Kidney (tissue), 14 donors: ENCODE data around the gene HHIPL1. TPM values are rescaled to one million over a fixed set of nuclear protein-coding genes. Genes with fewer than 3 reads are reported as not detected.
A peak's percentile ranks its signal among the peaks of the same experiment; 100 is the strongest.

Source experiments
- DNase-seq, 5 donors: peaks; one replicate each; pipeline ENCODE4 v3.0.0-alpha.2; 2013 to 2020
- FAIRE-seq: peaks from 2 replicates; lab custom pipeline; 2012; peaks lifted over from hg19 to GRCh38; lab: Jason Lieb, UNC
- H3K27ac ChIP-seq, 2 donors: one replicate each; pipeline ENCODE4 v1.7.0; 2013; ENCODE audit warnings: low read depth in 2 of 2, low read length in 2 of 2, inconsistent platforms in 1 of 2
- H3K27me3 ChIP-seq: one replicate; pipeline ENCODE4 v1.7.1; 2013; ENCODE audit warnings: low read length, inconsistent platforms; ENCODE audit not compliant: control insufficient read depth, insufficient read depth
- H3K36me3 ChIP-seq, 3 donors: one replicate each; pipeline versions ENCODE4 v1.7.0 to v1.7.1; 2013; ENCODE audit warnings: low read length in 3 of 3, control low read depth in 1 of 3, inconsistent platforms in 1 of 3; ENCODE audit not compliant: insufficient read depth in 3 of 3, control insufficient read depth in 2 of 3
- H3K4me1 ChIP-seq, 3 donors: one replicate each; pipeline versions ENCODE4 v1.7.0 to v1.7.1; 2013; ENCODE audit warnings: low read length in 3 of 3, inconsistent platforms in 1 of 3, low read depth in 1 of 3; ENCODE audit not compliant: control insufficient read depth in 2 of 3, insufficient read depth in 2 of 3
- H3K4me3 ChIP-seq, 3 donors: one replicate each; pipeline versions ENCODE4 v1.7.0 to v1.8.1; 2013; ENCODE audit warnings: low read length in 3 of 3, control low read depth in 1 of 3, inconsistent platforms in 1 of 3
- H3K9ac ChIP-seq, 3 donors: one replicate each; pipeline versions ENCODE4 v1.7.0 to v1.7.1; 2013; ENCODE audit warnings: low read length in 3 of 3, control low read depth in 1 of 3, inconsistent platforms in 1 of 3
- H3K9me3 ChIP-seq, 3 donors: one replicate each; pipeline versions ENCODE4 v1.7.0 to v1.7.1; 2013; ENCODE audit warnings: low read length in 3 of 3, control low read depth in 1 of 3, inconsistent platforms in 1 of 3; ENCODE audit not compliant: control insufficient read depth in 2 of 3, insufficient read depth in 1 of 3
- intact Hi-C: fragments of 100-400 bp; cut with DNase I; formaldehyde crosslinking; loops from one replicate; pipeline ENCODE4 v1.11.1; 2022
- polyA plus RNA-seq: library from polyadenylated mRNA; stranded (reverse); fragments of 350-450 nt; fragmentation: Illumina TruSeq; extraction: RNeasy Lipid Tissue Mini Kit (QIAGEN cat#74804); gene quantifications from one replicate; pipeline ENCODE4 v1.2.3, GENCODE V29; 2014; ENCODE audit warnings: low read depth, low replicate concordance; ENCODE audit not compliant: insufficient read depth
- total RNA-seq: library from RNA; stranded (reverse); fragmentation: NEBNext Ultra II Directional; extraction: Animal tissue kit (Norgen Biotek cat#: 25700); gene quantifications from one replicate; pipeline ENCODE4 v1.2.1, GENCODE V29; 2021
- TF ChIP-seq, protein P1 (sequence below): IDR thresholded peaks from 3 replicates; pipeline ENCODE4 v1.5.1; 2012; ENCODE audit warnings: mild to moderate bottlenecking, moderate library complexity, borderline replicate concordance; ENCODE audit not compliant: insufficient read depth; ENCODE audit errors: extremely low read depth
- donor health status: control.
- donor health status: control.
- donor health status: control.
- donor health status: control.
- donor health status: control.
- donor health status: DM: yes; HTN: yes; CAD: no.
- donor health status: Normal renal cell carcinoma (clear cell type).

The HHIPL1 gene
- total and polyA plus RNA-seq, 2 donors from 2014 or later: 0.32 to 0.88 TPM

DNA sequence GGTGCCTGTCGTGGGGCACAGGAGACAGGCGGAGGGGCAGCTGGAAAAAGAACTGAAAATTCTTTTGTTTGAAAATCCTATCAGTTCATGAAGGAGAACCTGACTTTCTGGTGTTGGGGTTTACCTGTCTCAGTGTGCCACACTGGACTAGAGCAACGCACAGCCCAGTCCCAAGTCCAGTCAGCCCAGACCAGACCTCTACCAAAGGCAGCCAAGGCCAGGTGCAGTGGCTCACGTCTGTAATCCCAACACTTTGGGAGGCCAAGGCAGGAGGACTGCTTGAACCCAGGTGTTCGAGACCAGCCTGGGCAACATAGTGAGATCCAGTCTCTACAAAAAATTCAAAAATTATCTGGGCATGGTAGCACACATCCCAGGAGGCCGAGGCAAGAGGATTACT, 45.5 kb upstream of the HHIPL1 start:
- FAIRE-seq: no peak
- Histone ChIP-seq H3K4me3 (no peak overlapping the region), H3K4me1 (peaks cover 0 to 46% (median 35%) of the 10 kb centered on the region in 3 donors), H3K36me3 (no peaks in the 10 kb centered on the region), H3K9me3 (no peaks in the 10 kb centered on the region), H3K27me3 (no peaks in the 10 kb centered on the region), H3K27ac (no peak overlapping the region), H3K9ac (no peak overlapping the region)
- no peak for DNase-seq
- TF ChIP-seq, protein P1, sequence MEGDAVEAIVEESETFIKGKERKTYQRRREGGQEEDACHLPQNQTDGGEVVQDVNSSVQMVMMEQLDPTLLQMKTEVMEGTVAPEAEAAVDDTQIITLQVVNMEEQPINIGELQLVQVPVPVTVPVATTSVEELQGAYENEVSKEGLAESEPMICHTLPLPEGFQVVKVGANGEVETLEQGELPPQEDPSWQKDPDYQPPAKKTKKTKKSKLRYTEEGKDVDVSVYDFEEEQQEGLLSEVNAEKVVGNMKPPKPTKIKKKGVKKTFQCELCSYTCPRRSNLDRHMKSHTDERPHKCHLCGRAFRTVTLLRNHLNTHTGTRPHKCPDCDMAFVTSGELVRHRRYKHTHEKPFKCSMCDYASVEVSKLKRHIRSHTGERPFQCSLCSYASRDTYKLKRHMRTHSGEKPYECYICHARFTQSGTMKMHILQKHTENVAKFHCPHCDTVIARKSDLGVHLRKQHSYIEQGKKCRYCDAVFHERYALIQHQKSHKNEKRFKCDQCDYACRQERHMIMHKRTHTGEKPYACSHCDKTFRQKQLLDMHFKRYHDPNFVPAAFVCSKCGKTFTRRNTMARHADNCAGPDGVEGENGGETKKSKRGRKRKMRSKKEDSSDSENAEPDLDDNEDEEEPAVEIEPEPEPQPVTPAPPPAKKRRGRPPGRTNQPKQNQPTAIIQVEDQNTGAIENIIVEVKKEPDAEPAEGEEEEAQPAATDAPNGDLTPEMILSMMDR: no peak
- intact Hi-C loops: no loop called here

DNA sequence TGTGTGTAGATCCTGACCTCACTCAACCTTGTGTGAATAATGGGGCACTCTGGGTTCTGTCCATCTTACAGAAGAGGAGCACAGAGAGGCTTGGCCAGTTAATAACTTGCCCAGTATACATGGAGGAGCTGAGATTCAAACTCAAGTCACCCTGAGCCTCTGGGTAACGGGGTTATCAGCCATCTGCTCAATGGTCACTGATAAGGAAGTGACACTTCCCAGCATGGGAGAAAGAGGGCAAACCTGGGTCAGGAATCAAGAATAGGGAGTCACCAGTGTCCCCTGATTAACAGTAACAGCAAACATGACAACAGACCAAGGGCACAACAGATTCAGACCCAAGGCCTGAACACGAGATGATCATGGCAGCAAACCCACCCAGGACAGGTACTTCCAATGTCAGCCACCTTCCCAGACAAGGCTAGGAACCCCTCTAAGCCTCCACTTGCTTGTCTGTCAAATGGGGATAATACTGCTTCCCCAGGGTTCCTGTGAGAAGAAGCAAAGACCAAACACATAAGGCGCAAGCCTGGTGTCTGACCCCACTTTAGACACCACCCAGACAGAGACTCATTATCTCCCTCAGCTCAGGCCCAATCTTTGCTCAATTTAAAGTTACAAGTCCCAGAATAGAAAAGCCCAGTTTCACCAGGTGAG, 44.6 kb upstream of the HHIPL1 start:
- H3K4me1 ChIP-seq: peaks cover 0 to 42% (median 30%) of the 10 kb centered on the region in 3 donors
- H3K36me3 ChIP-seq: no peaks in the 10 kb centered on the region
- TF ChIP-seq, protein P1: no peak
- H3K9me3 ChIP-seq: no peaks in the 10 kb centered on the region
- intact Hi-C loops: no loop called here
- FAIRE-seq (no peak), DNase-seq (no peak)
- peak overlapping the region in 1 of 3 donors; percentile 76 for H3K4me3 ChIP-seq
- H3K9ac ChIP-seq: no peak overlapping the region
- no peaks in the 10 kb centered on the region for H3K27me3 ChIP-seq
- H3K27ac ChIP-seq: peak overlapping the region in 1 of 2 donors; percentile 71

DNA sequence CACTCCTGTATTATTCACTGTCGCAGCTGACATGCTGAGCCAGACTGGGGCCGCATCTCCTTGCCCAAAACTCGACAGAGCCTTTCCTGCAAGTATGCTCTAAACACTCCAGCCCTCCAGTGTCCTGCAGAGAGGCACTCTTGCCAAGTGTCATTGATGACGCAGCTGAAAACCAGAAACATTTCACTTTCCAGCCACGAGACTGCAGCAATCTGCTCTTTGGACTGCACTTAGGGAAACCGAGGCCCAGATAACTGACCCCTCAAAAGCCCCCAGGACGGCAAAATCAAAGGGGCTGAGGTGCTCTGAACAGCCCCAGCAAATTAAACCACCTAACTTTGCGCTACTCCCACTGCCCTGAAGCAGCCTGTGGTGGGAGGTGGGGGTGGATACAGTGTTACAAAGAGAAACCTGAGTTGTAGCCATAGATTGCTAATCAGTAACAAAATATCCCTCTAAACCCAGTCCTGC, 43.5 kb upstream of the HHIPL1 start:
- FAIRE-seq: no peak
- Histone ChIP-seq H3K4me3 (peak overlapping the region; percentile 15 to 76 (median 44)), H3K4me1 (peaks cover 0 to 41% (median 23%) of the 10 kb centered on the region in 3 donors), H3K27ac (peak overlapping the region; percentile 59 to 71), H3K9ac (peak overlapping the region in 1 of 3 donors; percentile 69), H3K9me3 (no peaks in the 10 kb centered on the region), H3K27me3 (no peaks in the 10 kb centered on the region), H3K36me3 (no peaks in the 10 kb centered on the region)
- intact Hi-C loops: no loop called here
- peak in 3 of 5 donors; percentile 55 to 66 (median 65) for DNase-seq
- TF ChIP-seq, protein P1: no peak
